HG03354 (cell line): ENCODE measurements around the gene ATP11C.
A peak's percentile ranks its signal among the peaks of the same experiment; 100 is the strongest.
"Not testable (repeated sequence)": the region's sequence is repeated elsewhere in the genome, so short reads cannot be mapped to it uniquely, and the experiment has no call there.

ENCODE experiments used
- ATAC-seq: cut with Tn5 transposase; IDR thresholded peaks from one replicate; pipeline ENCODE4 v1.9.1; 2021; ENCODE audit warnings: mild to moderate bottlenecking; ENCODE audit not compliant: unreplicated experiment, poor library complexity, severe bottlenecking

The ATP11C gene

DNA sequence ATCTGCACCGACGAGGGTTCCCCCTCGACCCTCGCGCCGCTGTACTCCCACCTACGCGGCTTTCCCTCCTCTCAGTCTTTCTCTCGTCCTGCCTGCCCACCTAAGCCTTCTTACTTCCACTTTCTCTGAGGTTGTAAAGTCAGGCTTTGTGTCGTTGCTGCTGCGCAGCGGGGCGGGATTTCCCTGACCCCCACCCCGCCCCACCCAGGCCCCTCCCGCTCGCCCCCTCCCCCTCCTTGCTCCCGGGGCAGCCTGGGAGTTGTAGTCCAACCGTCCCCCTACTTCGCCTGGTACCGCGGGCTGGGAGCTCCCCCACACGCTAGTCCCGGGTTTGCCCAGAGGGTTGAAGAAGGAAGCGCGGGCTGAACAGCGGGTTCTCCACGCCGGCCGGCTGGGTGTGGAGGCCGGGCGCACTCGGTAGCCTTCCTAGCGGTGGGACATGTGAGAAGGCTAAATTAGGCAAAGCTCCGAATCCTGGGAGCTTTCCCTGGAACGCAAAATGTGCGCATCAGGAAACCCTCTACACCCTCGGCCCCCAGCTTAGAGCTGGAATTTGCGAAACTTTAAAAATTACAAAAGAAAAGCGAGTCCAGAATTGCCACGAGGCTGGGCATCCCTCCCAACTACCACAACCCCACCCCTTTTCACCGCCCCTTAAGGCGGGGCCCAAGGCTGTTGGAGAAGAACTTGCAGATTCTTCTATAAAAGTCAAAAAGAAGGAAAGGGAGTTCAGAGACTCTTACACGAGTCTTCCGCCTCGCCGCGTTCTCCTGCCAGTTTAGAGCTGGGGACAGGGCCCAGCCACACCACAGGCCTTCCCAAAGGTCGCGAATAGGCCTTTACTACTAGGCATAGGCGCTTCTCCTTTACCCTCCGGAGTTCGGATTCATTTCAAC is at the start of gene ATP11C:
Gene ATP11C (minus strand): TSS at position 153 of the 896 bp plus-strand sequence. CDS start 1,011 bp downstream, outside the sequence.
- ATAC-seq: peak; percentile 78

- no peak for ATAC-seq
Measured at GRCh38 chrX:139974471-139974870, 41.6 kb upstream of the ATP11C start.

GRCh38 chrX:139972629-139973624 is 40.1 kb upstream of the ATP11C start:
- ATAC-seq: no peak

DNA sequence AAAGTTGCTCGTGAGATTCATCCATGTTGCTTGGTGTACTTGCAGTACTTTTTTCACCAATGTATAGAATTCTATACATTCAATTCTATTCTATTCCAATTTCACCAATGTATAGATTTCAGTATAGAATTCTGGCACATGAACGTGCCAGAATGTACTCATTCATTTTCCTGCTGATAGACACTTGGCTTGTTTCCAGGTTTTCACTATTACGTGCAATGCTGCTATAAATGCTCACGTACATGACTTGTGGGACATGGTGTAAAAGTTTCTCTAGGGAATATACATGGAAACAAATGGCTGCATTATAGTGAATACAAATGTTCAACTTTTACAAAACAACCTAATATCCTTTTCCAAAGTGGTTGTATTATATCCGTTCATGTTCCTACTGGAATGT is 39.3 kb upstream of the ATP11C start:
- no peak for ATAC-seq

- no peak for ATAC-seq
Measured at GRCh38 chrX:139971394-139971749, 38.5 kb upstream of the ATP11C start.

GRCh38 chrX:139969286-139969685 is 36.4 kb upstream of the ATP11C start:
- ATAC-seq: no peak

GRCh38 chrX:139967750-139968149 is 34.9 kb upstream of the ATP11C start:
- no peak for ATAC-seq

DNA sequence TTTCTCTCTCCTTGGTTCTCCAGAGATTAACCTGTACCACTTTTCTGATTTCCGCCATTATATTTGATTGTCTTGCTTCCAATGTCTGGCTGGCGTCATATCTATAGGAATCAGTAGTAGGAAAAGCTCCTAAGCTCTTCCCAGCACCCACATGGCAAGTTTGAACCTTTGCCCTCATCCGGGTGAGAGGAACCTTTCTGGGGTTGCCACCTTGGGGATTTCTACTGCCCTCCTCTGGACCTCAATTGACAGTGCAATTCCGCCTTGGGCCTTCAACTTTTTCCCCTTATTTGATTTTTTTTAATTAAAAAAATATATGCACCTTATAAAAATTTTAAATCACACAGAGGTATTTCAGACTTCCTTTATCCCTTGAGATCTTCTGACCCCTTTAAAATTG is 34.4 kb upstream of the ATP11C start:
- no peak for ATAC-seq

DNA sequence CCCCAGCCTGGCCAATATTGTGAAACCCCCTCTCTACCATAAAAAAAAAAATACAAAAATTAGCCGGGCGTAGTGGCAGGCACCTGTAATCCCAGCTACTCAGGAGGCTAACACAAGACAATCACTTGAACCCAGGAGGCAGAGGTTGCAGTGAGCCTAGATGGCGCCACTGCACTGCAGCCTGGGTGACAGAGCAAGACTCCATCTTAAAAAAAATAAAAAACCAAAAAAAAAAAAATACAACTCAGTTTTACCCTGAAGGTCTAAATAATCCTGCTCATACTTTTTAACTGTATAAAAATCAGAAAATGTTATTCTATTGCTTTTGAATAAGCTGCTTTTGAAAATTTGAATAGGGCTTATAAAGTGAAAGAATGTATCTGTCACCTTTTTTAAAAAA is 33.3 kb upstream of the ATP11C start:
- not testable (repeated sequence) for ATAC-seq

GRCh38 chrX:139965421-139965820 is 32.6 kb upstream of the ATP11C start, which contains the start of gene CXorf66:
TSS of gene CXorf66 (minus strand) at chrX:139965521. CDS start at chrX:139965496, 25 bp downstream.
- ATAC-seq: no peak

- not testable (repeated sequence) for ATAC-seq
Measured at GRCh38 chrX:139961091-139961490, 28.2 kb upstream of the ATP11C start.

DNA sequence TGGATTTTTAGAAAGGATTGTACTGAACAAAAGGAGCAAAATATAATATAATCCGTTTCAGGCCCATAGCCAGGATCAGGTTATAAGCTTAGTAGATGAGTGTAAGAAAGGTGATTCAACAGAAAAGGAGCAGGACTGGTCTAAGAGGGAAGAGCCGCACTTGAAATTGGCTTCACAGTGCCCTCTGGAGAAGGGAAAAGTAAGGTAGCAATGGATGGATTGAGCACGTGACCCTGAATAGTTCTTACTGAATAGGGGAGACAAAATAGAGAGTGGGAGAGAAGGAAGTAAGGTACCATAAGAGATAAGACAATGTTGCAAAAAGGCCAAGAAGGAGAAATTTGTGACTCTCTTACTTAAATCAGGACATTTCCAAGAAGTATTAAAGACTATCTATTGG is 16.9 kb upstream of the ATP11C start:
- no peak for ATAC-seq

- ATAC-seq: no peak
Measured at GRCh38 chrX:139945075-139945474, 12.2 kb upstream of the ATP11C start.

GRCh38 chrX:139936259-139936658 is 3.4 kb upstream of the ATP11C start:
- ATAC-seq: no peak

- no peak for ATAC-seq
Measured at GRCh38 chrX:139933904-139934303, 1.1 kb upstream of the ATP11C start.

DNA sequence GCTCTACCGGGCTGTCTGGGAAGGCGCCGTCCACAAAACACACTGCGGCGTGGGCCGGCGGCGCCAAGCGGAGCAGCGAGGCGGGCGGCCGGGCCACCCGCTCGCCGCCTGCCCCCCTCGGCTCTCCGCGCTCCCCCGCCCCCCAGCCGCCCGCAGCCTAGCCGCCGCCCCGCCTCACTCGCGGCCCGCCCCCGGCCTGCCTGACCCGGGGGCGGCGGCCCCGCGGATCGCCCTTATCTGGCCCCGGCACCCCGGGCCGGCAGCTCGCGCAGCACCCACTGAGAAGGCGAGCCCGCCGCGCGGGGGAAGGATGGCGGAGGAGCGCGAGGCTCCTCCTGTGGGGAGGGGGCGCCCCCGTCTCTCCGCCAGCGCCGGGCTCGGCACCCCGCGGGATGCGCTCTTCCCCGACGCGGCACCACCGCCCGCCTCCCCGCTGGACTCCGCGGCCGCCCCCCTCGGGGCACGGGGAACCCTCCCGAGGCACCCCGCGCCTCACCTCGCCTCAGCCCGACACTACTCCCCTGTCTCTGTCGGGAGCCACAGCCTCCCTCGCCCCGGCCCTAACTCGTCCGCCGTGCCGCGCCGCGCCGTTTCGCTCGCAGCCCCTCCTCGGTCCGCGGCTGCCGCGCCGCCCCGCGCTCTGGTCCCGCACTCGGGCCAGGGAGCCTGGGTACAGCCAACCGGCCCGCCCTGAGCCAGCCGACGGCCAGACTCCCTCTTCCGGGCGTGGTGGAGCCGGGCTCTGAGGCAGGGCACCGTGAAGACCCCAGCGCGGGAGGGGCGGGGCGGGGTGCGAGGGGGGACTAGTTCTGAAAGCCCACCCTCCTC is 566 bp downstream of the ATP11C start:
- ATAC-seq: peak; percentile 57

DNA sequence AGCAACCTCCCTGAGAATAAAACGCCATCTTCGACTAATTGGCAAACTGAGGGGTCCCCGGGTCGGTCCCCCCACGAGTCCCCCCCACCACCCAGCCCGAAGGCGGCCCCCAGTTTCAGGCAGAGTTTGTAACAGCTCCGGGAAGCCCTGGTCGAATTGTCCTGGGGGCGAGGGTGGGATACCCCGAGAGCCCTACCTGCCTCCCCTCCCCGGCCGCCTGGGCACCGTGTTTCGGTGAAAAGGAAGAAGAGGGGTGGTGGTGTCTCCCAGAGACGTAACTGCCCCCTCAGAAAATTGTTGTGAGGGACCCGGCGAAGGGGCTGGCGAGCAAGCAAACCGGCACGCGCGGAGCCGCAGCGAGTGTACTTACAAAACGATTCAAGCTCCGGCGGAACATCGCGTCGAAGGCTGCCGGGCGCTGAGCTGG is 1.2 kb downstream of the ATP11C start:
- no peak for ATAC-seq

GRCh38 chrX:139930916-139931645 is 1.8 kb downstream of the ATP11C start:
- peak; percentile 17 for ATAC-seq

DNA sequence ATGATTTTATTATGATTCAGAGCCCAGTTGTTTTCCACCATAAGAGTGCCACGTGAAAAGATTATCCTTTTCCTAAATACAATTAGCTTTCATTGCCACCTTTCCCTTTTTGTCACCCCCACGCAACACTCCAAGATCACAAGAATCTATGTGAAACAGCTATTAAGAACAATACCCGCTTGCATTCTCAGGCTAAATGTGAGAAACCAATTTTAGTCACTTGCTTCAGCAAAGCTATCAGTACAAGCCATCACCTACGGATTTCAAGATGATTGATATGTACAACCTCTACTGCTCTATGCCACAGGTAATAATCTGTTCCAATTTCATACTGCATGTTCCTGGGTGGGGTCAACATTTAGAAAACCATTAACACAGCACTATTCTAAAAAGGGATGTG is 2.5 kb downstream of the ATP11C start:
- no peak for ATAC-seq
